COLO829 (cell line): ENCODE measurements around the gene GLS.
"Not testable (repeated sequence)": the region's sequence is repeated elsewhere in the genome, so short reads cannot be mapped to it uniquely, and the experiment has no call there.

ENCODE experiments used
- DNase-seq: peaks from one replicate; pipeline ENCODE4 v3.0.0; 2012; ENCODE audit warnings: low spot score

Gene GLS

DNA sequence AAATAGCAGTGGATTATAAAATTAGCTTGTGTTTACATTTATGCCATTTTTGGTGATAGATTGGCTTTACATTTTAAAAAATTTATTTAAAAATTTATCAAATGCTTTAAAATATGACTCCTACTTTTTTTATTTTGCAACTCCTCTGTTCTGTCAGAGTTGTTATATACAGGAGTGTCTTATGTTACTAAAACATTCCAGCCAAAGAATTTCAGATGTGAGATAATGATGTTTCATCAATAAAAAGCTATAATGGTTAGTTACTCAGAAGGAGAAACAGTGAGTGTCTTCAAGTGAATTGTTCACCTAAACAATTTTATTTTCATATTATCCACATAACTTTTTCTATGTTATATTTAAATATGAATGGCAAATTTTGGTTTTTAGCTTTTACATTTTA, 52.7 kb downstream of the GLS start:
- no peak for DNase-seq

DNA sequence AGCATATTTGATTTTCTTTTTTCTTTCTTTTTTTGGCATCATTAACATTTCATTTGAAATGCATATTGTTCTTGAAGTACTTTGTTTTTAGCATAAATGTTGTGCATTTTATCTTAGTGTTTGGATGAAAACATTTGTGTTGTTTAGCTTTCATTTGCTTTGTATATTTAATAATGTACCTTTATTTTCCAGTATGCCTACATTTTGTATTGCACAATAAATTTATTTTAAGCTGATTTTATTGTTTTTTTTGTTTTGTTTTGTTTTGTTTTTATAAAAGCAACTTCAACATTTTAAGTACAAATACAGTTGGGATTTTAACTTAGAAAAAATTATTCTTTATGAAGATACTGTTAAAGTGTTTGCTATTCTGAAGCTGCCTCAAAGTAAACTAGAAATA, 54.4 kb downstream of the GLS start:
- DNase-seq = no peak

DNA sequence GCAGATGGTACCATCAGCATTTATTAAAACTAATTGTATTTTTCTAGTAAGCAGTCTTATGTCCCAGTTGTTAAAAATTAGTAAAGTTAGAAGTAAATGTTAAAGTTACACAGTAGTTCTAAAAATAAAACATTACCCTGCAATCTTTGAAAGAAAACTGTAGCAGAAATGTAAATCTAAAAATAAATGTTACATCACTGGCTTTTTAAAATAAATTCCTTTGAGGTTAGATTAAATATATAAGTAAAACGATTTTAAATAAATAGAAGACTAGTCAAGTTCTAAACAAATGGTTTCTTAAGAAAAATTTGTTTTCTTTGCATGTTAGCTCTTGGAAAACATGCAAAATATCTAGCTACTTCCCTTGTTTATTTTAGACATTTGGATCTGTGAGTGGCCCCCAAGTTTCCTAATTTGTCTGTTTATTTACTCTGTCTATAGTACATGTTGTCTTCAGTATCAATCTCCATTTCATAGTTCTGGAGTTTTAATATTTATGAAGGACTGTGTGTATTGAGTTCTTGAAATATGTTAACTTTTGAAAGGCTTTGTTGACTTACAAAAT, 58.2 kb downstream of the GLS start:
- no peak for DNase-seq

DNA sequence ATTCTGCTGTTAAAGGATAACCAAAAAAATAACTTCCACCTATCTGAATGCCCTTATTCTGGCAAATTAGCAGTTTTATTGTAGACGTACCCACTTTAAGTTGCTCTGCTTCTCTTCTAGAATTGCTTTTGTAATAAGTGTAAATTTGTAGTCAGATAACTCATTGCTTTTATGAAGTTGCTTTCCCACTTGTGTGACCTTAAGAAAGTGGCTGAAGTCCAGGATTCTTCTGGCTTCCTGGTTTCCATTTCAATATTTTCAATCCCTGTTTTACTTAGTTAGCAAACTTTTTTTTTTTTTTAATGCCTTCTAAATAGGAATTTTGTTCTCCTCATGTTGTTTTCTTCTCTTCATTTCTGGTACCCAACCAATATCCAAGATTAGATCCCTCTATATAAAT, 59.8 kb downstream of the GLS start:
- no peak for DNase-seq

DNA sequence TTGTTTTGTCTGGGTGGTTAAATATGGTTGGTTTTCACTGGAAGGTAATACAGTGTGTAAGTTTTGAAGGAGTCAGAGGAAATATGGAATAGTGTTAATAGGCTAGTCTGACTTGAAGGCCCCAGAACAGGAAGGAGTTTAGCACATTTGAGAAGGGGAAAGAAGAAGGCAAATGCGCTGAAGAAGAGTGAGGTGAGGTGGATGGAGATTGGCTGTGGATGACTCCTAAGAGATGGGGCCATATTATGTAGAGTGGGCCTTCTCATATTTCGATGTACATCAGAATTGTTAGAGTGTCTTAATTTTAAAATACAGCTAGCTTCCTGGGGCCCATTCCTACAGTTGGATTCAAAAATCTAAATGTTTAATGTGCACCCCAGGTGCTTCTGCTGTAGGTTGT, 61.0 kb downstream of the GLS start:
- DNase-seq = no peak

DNA sequence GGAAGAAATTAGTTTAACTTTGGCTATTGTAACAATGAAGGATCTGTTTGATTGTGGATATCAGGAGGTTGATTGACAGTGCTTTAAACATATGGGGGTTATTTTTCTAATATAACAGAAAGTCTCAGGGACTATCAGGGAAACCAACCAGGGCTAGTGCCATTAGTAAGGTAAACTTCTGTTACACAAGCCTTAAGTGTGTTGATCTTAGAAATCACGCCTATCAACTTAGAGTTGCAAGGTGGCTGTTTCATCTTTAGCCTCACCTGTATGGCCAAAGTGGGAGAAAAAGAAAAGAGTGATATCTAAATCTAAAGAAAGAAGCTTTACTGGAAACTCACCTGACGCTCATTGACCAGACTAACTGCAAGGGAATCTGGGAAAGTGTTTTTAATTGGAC, 62.1 kb downstream of the GLS start:
- no peak for DNase-seq

DNA sequence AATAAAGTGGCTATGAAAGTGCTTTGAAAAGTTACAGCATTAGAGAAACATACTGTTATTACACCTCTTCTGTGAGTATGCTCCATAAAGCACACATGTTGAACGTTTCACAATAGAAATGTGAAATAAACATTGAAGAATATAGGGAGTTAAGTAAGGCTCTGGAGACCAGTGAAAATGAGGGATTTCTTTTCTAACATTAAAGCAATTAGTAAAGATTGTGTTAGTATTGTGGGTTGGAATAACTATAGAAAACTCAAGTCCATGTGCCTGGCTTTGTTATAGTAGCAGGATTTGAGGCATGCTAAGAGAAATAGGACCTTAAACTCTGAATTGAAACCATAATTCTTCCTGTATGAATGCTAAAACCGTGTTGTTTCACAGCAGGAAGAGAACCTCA, 63.1 kb downstream of the GLS start:
- no peak for DNase-seq

DNA sequence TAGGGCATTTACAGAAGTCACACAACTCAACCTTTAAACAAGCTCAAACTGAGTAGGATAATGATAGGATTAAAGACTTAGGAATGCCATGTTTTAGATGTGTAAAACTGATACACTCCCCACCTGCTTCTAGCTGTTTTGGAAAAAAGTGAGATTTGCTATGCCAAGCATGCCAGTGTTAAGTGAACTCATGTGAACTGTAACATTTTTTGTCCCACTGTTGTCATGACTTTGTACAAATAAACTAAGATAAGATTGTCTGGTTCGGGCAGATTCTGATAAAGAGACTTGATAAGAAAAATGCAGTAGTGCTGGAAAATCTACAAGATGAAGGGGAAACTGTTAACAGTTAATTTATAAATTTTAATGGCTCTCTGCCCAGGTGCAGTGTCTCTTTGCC, 66.5 kb downstream of the GLS start:
- DNase-seq = no peak

DNA sequence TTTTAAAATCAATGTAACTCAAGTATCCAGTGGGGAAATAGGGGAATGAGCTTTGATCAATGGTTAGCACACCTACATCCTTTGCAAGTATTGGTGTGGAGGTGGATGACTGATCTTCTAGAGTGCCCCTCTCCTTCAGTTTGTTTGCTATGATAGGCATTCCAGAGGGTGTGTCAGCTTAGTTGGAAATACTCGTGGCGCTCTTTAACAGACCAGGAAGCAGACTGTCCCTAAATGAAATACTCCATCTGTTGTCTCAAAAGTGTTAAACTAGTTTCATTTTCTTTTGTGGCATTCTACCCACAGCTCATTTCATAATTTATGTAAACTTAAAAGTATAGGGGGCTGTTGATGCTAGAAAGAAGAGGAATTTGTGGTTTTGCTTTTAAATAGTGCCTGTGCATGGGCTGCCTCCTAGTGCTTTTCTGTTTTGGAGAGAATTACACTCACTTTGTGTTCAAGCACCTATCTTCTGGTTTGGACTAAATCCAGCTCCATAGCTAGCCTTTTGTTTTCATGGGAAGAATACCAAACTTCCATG, 67.2 kb downstream of the GLS start:
- no peak for DNase-seq

DNA sequence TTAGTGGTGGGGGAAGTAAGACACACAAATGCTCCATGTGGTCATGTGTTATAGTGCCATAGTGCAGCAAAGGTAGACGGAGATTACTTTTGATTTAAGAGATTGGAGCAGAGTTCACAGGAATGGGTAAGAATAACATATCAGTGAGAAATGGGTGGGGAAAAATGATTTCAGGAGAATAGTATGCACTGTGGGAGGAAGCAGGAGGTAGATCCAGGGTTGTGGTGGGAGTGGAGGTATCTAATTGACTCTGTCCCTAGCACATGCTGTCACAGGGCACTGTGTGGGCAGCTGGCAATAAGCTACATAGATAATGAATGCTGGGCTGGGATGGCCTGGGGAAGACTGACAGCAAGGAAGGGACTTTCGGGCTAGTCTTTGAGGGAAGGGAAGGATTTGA, 68.0 kb downstream of the GLS start:
- DNase-seq = no peak

DNA sequence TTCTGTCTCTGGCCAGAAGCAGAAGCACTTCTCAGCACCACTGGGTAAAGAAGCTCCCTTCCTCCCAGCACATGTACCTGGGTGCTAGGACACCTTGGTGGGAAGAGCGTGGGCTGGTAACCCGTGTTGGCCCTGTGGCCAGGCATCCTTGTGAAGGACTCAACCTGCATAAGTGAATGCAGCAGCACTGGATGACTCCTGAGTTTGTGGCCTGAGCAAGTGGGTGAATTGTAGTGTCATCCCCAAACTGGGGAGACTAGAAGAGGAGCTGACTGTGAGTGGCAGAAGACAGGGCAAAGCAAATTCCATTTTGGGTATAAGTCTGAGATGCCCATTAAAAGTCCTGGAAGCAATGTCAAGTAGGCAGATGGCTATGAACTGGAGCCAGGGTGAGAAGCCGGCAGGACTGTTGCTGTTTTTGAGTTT, 70.0 kb downstream of the GLS start:
- DNase-seq = no peak

DNA sequence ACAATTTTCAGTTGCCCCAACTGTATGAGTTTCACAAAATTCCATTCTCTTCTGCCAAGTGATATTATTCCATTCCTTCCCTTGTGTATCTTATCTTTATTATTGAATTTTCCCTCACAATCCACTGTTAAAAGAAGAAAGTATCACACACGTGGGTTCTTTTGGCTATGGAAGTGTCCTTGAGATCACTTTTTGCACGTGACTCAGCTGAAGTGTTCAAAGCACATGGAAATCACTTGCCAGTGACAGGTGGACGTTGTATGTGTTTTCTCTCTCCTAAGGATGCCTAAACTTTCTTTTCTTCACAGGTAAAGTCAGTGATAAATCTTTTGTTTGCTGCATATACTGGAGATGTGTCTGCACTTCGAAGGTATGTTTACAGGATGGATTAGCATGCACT, 72.6 kb downstream of the GLS start:
- DNase-seq = no peak

DNA sequence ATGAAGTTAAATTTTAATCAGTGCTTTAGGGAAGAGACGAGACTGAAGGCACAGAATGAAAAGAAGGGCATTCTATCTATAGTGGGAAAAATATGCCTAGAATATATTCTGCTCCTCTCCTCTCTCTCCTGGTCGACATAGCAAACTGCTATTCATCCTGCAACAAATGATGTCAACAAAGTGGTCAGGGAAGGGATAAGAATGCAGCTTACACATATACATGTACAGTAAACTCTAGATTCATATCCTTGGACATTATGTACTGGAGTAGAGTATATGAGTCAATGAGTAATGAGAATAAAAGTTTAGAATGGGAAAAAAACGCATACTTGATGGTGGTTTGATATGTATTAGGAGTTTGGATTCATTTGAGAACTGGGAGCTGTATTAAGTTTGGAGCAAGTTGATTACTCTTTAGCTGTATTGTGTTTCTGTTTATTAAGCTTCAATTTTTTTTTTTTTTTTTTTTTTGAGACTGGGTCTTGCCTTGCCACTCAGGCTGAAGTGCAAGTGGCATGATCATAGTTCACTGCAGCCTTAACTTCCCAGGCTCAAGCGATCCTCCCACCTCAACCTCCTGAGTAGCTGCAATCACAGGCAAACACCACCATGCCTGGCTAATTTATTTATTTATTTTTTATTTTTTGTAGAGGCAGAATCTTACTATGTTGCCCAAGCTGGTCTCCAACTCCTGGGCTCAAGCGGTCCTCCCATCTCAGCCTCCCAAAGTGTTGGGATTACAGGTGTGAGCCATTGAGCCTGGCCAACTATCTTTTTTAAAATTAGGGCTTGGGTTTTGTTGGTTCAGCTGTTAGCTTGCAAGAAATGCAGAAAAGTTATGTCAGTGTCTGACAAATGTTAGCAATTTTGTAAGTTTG, 79.5 kb downstream of the GLS start:
- DNase-seq = no peak

DNA sequence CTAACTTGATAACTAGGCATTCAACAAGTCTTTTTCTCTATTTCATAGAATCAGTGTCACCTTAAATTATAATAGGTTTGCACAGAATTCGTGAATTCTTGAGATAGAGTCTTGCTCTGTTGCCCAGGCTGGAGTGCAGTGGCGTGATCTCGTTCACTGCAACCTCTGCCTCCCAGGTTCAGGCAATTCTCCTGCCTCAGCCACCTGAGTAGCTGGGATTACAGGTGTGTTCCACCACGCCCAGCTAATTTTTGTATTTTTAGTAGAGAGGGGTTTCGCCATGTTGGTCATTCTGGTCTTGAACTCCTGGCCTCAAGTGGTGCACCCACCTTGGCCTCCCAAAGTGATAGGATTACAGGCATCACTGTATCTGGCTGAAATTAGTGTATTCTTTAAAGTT, 80.5 kb downstream of the GLS start:
- not testable (repeated sequence) for DNase-seq

DNA sequence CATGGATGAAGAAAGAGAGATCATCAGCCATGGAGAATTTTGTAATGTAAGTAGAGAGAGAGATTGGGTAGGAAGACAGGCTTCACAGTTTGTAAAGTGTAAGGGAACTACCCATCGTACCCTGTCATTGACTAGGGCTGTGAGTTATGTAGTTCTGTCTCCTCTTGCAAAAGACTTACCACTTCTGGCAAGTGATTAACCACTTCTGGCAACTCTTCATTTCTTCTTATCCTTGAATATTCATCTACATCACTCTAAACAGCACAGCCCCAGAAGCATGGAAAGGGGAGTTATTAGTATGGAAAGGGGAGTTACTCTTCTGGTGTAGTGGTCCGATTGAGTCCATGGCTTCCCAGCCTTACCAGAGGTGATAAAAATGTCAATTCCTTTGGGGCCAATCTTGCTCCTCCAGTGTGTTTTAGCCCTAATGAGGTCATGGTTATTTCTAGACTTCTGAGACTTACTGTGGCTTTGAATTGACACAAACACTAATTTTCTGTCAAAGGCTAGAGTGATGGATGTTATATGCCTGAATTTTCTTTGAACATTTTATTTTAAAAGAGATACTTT, 81.4 kb downstream of the GLS start:
- DNase-seq = no peak

DNA sequence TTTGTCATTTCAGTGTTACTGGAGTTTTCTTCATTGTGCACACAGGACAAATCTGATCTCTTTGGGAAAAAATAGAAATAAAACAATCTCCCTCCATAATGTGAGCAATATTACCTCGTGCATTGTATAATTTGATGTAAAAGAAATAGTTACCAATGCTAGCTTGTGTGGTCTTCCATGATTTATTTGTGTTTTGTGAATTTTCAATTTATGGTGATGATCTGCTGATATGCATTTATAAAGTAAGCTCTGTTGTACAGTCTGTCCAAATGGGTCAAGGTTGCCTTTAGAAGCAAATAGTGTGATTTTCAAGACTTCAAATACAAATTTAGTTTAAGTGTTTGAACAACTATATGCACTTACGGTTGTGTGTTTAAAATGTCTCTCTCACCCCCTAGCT, 82.5 kb downstream of the GLS start:
- no peak for DNase-seq

DNA sequence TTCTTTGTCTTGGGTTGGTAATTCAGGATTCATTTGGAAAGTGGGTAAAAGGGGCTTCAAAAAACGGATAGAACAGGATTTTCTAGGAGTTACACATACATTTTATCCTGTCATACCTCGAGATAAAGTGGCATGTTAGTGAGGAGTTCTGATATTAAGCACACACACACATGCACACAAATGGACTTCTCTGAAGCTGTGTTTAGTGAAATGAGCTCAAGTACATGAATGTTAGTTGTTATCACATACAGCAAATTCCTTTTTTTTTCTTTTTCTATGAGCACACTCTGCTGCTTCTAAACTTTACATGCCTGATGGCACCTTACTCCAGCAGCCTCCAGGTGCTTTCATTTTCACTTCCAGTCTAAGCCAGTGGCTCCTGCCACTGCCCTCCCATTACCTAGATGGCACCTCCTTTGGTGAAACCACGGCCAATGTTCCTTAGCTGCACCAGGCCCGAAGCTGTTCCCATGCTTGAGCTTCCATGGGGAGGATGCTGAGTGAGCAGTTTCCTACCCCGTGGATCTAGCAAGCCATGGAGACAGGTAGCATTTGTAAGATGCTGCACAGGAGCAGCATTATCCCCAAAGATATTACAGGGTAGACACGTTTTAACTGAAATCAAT, 83.7 kb downstream of the GLS start:
- no peak for DNase-seq

DNA sequence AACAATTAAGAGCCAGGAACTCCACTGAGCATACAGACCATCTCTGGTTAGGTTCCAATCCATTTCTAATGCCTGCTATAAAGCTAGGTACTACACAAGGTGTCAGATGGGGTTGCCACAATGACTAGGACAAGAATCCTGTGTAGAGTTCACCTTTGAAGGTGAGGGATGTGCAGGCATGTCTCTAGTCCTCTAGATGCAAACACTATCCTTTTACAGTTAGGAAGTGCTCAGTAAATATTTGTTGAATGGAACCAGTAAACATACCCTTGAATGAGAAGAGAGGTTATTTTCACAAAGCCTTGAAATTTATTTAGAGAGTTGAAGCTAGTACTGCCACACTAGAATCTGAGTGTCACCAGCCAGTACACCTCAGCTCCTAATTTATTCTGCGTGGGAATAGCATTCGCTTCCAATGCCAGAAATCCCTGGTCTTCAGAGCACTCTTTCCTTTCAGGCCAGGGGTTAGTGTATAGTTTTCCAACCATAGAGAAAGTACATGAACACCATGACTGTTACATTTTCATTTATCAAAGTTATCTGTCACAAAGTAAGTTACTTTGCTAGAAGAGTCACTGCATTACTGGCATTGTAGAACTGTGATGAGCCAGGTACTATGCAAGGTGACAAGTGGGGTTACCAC, 85.1 kb downstream of the GLS start:
- DNase-seq = no peak

DNA sequence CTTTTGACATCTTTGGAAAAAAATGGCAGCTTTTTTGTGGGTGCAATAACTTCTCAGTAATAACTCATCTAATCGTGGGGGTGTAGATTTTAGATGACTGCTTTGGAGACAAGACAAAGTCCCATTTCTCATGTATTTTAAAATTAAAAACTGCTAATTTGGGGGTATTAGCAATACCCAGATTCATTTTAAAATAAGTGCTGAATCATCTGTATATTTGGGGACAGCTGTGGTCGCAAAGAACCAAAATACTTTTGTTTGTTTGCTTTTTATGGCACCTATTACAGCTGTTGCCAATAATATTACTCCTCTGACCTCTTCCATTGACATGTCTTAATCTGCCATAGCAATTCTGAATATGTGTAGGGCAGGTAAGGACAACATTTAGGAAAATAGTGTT, 87.9 kb downstream of the GLS start:
- no peak for DNase-seq

DNA sequence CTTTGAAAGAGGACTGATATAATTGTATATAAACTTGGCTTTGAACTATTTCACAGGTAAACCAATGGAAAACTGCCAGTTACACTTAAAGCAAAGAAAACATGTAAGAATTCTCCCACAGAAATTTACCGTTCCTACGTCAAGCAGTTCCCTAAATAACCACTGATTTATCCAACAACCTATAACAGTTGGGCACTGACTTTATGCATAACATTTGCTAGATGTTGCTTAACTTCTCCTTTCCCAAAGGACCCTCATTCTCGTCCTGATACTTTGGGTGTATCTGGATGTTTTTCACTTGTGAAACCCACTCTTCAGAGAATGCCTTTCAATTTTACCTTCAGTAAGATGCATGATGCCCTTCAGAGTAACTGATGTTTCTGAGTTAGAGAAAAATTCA, 89.5 kb downstream of the GLS start:
- DNase-seq = no peak

DNA sequence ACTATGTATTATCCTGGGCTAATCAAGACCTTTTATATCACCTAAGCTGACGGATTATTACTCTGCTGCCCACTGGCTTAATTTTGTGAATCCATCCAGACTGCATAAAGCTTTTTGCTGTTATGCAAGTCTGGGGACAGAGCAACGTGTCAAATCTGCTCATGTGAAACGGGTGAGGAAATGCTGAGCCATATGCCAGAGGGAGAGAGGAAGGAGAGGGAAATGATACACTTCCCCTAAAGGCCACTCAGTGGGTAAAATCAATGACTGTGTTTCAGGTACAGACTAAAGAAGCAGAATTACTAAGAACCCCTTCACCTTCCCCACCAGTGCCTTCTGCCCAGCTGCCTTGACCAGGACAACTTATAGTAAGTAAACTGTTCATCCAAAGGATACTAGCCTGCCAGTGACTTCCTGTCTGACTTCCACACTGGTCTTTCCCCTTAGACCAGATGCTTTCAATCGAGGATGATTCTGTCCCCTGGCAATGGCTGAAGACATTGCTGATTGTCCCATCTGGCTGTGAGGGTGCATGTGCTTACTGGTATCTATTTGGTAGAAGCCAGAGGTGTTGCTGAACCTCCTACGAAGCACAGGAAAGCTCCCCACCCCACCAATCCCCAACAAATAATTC, 90.4 kb downstream of the GLS start:
- DNase-seq = no peak

DNA sequence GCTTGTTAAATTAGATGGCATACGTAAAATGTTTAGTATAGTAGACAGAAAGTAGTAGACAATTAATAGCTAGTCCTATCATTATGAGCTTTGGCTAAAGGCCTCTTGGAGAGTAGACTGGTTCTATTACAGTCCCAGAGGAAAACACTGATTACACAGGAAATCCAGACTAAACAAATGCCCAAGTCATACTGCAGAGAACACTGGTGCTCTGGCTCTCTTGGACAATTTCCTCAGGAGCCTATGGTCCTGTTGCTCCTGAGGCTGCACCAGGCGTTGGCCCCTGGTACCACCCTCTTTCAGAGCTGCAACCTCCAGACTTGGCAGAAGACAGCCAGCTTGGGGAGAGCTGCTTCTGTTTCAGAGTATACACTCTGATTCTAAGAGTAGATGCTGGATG, 91.6 kb downstream of the GLS start:
- DNase-seq = no peak
